A549 (cell line): ENCODE data around the gene ITGB3.

Experiments used
- CBX8 ChIP-seq: fragments of 200-600 bp; sonication (generic); IDR thresholded peaks from 2 replicates; pipeline ENCODE4 v1.6.1; 2016
- CEBPB ChIP-seq, 2 experiments: fragments of >200 bp in 1 of 2; sonication (Bioruptor Twin) in 1 of 2; formaldehyde crosslinking in 1 of 2; IDR thresholded peaks; 2 replicates each; pipeline ENCODE4 v1.6.1; 2012 to 2016
- CTCF ChIP-seq: fragments of >200 bp; sonication (Bioruptor Twin); formaldehyde crosslinking; IDR thresholded peaks from 3 replicates; pipeline ENCODE4 v1.5.1; 2016
- EHF ChIP-seq: fragments of 250-450 bp; sonication (Bioruptor Pico); IDR thresholded peaks from 2 replicates; pipeline ENCODE4 v1.5.0; 2020; ENCODE audit warnings: mild to moderate bottlenecking
- ELK1 ChIP-seq: fragments of 150-350 bp; IDR thresholded peaks from 2 replicates; pipeline ENCODE4 v1.6.1; 2014; ENCODE audit warnings: low read depth, mild to moderate bottlenecking, low read length
- JUNB ChIP-seq: fragments of >200 bp; sonication (Bioruptor Twin); formaldehyde crosslinking; IDR thresholded peaks from 2 replicates; pipeline ENCODE4 v1.6.1; 2016
- POLR2A ChIP-seq: IDR thresholded peaks from 2 replicates; pipeline ENCODE4 v1.6.1; 2012; ENCODE audit warnings: mild to moderate bottlenecking, low read length
- RAD21 ChIP-seq, 2 experiments: fragments of >200 bp in 1 of 2; sonication (Bioruptor Twin) in 1 of 2; formaldehyde crosslinking in 1 of 2; IDR thresholded peaks in 1 of 2; conservative IDR thresholded peaks in 1 of 2; 2 replicates in 1 of 2; 3 replicates in 1 of 2; pipeline ENCODE4 v1.6.1; 2012 to 2018; ENCODE audit warnings: inconsistent platforms in 1 of 2
- TF ChIP-seq, protein P1 (sequence below): fragments of 250-450 bp; sonication (Bioruptor Pico); IDR thresholded peaks from 2 replicates; pipeline ENCODE4 v1.5.0; 2021; ENCODE audit warnings: mild to moderate bottlenecking, moderate library complexity, borderline replicate concordance

DNA sequence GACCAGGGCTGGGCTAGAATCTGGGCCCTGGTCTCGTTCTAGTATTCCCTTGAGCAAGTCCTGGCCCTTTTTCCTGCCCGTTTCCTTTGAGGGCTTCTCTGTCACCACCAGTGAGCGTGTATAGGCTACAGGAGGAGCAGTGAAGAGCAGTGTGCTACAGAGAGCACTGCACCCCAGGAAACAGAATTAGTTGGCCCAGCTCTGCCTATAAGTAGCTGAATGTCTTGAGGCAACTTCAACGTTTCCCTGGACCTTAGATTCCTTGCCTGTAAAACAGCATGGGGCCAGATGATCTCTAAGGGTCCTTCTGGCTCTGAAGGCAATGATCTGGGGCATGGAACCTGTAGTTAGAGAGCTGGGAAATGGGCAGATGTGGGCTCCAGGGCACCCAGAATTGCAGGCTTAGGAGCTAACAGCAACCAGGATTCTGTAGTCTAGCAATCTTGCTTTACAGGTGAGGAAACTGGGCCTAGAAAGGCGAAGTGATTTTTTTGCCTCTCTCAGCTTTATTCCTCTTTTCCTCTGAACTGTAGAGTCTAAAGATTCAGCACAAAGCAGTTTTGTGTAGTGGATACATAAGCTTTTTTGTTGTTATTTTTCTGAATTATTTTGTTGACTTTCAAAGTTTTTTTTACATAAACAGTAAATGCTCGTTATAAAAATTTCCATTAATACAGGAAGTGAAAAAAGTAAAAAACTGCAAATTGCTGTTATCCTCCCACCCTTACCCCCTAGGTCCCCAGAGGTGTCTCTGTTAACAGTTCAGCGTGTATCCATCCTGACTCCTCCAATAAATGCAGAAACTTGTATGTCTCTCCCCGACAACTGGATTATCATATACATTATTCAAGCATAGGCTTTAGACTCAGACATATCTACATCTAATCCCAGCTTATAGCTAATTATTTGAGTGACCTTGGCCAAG lies 46.2 kb upstream of the ITGB3 start:
- TF ChIP-seq JUNB: no peak
- TF ChIP-seq POLR2A: no peak
- no peak for TF ChIP-seq CTCF
- no peak for TF ChIP-seq EHF (CRISPR knock-in tag)
- TF ChIP-seq ELK1: no peak
- TF ChIP-seq, protein P1, sequence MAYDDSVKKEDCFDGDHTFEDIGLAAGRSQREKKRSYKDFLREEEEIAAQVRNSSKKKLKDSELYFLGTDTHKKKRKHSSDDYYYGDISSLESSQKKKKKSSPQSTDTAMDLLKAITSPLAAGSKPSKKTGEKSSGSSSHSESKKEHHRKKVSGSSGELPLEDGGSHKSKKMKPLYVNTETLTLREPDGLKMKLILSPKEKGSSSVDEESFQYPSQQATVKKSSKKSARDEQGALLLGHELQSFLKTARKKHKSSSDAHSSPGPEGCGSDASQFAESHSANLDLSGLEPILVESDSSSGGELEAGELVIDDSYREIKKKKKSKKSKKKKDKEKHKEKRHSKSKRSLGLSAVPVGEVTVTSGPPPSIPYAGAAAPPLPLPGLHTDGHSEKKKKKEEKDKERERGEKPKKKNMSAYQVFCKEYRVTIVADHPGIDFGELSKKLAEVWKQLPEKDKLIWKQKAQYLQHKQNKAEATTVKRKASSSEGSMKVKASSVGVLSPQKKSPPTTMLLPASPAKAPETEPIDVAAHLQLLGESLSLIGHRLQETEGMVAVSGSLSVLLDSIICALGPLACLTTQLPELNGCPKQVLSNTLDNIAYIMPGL (CRISPR knock-in tag): no peak
- no peak for TF ChIP-seq CEBPB (IDR thresholded peaks at IDR 0.05)
- TF ChIP-seq CBX8: no peak
- no peak for TF ChIP-seq RAD21 (conservative IDR thresholded peaks at IDR 0.05 in 1 of 2, IDR thresholded peaks at IDR 0.05 in 1 of 2)
